CD4-positive, alpha-beta T cell (primary cell): Measurements from ENCODE around the gene PCDH9. TPM values are rescaled to one million over a fixed set of nuclear protein-coding genes. Genes with fewer than 3 reads are reported as not detected.

ENCODE experiments used
- ATAC-seq: fragments of 200-7000 bp; cut with Tn5 transposase; one replicate; pipeline ENCODE4 v1.10.0; 2022; ENCODE audit warnings: mild to moderate bottlenecking; ENCODE audit not compliant: poor library complexity
- CTCF ChIA-PET: fragments of 350-600 bp; sonication (Branson Sonifier 250); formaldehyde crosslinking; loops from one replicate; lab custom pipeline; 2021; ENCODE audit warnings: antibody characterized with exemption, inconsistent platforms; lab: Charles Lee
- POLR2A ChIA-PET: fragments of 350-600 bp; sonication (Branson Sonifier 250); formaldehyde crosslinking; loops from one replicate; lab custom pipeline; 2021; ENCODE audit warnings: antibody characterized with exemption, inconsistent platforms; lab: Charles Lee
- DNase-seq, 14 experiments: peaks; one replicate each; pipeline ENCODE4 v3.0.0-alpha.2; 2013 to 2020; ENCODE audit warnings: mixed read lengths in 2 of 14
- H3K27ac ChIP-seq, 2 donors: one replicate each; pipeline versions ENCODE4 v1.5.1 to v1.7.0; 2013; ENCODE audit warnings: low read length in 2 of 2, low read depth in 1 of 2, mild to moderate bottlenecking in 1 of 2
- H3K27me3 ChIP-seq, 2 experiments: 1 replicate in 1 of 2; 2 replicates in 1 of 2; pipeline versions ENCODE4 v1.6.1 to v1.7.0; 2013; ENCODE audit warnings: low read length in 2 of 2, control low read depth in 1 of 2, mild to moderate bottlenecking in 1 of 2, moderate library complexity in 1 of 2; ENCODE audit not compliant: insufficient read depth in 2 of 2, control insufficient read depth in 1 of 2
- H3K36me3 ChIP-seq: one replicate; pipeline ENCODE4 v1.6.1; 2013; ENCODE audit warnings: low read length, control low read depth; ENCODE audit not compliant: insufficient read depth
- H3K4me1 ChIP-seq: one replicate; pipeline ENCODE4 v1.6.1; 2013; ENCODE audit warnings: low read length, control low read depth; ENCODE audit not compliant: insufficient read depth
- H3K4me3 ChIP-seq: one replicate; pipeline ENCODE4 v1.5.1; 2013; ENCODE audit warnings: mild to moderate bottlenecking, low read length, moderate library complexity
- H3K9me3 ChIP-seq, 2 experiments: 1 replicate in 1 of 2; 2 replicates in 1 of 2; pipeline versions ENCODE4 v1.6.1 to v1.7.0; 2013; ENCODE audit warnings: low read length in 2 of 2, mild to moderate bottlenecking in 2 of 2, control low read depth in 1 of 2, moderate library complexity in 1 of 2; ENCODE audit not compliant: control insufficient read depth in 1 of 2, insufficient read depth in 1 of 2
- H3K27ac Mint-ChIP-seq: one replicate; pipeline ENCODE4 v1.8.0; 2020; ENCODE audit warnings: mixed read lengths
- H3K27me3 Mint-ChIP-seq: one replicate; pipeline ENCODE4 v1.8.0; 2021; ENCODE audit warnings: mixed read lengths
- H3K36me3 Mint-ChIP-seq: one replicate; pipeline ENCODE4 v1.8.0; 2021; ENCODE audit warnings: low read depth, mixed read lengths
- H3K4me1 Mint-ChIP-seq: one replicate; pipeline ENCODE4 v1.8.0; 2021; ENCODE audit warnings: low read depth, mixed read lengths
- H3K4me3 Mint-ChIP-seq: one replicate; pipeline ENCODE4 v1.8.0; 2020; ENCODE audit warnings: mild to moderate bottlenecking, mixed read lengths
- H3K9me3 Mint-ChIP-seq: one replicate; pipeline ENCODE4 v1.8.0; 2020; ENCODE audit warnings: mixed read lengths
- CTCF ChIP-seq: fragments of 200-600 bp; IDR thresholded peaks from one replicate; pipeline ENCODE4 v1.8.0; 2022; ENCODE audit warnings: antibody characterized with exemption, mild to moderate bottlenecking
- intact Hi-C, 2 experiments: fragments of 100-400 bp; cut with DNase I in 1 of 2; cut with micrococcal nuclease in 1 of 2; formaldehyde crosslinking; loops; one replicate each; pipeline versions ENCODE4 v1.15.1 to v1.9.0; 2023 to 2025; cut with DNase I, micrococcal nuclease
- total RNA-seq, 174 experiments: library from RNA in 2 of 174; stranded (reverse) in 2 of 174; gene quantifications; one replicate each; pipeline ENCODE4 v1.2.3 and lab custom pipeline; 2021 to 2026

The PCDH9 gene
- total RNA-seq, 2 experiments from 2014 or later = 0.08 to 0.19 TPM

GRCh38 chr13:66475061-66475460, 755.1 kb downstream of the PCDH9 start:
- Mint-ChIP-seq H3K9me3 (no peaks in the 10 kb centered on the region), H3K27ac (no peak overlapping the region), H3K36me3 (no peaks in the 10 kb centered on the region), H3K27me3 (no peaks in the 10 kb centered on the region), H3K4me1 (no peaks in the 10 kb centered on the region), H3K4me3 (no peak overlapping the region)
- Histone ChIP-seq H3K4me3 (no peak overlapping the region), H3K9me3 (peaks cover 0 to 7% of the 10 kb centered on the region in 2 experiments), H3K27ac (no peak overlapping the region), H3K4me1 (no peaks in the 10 kb centered on the region), H3K36me3 (no peaks in the 10 kb centered on the region), H3K27me3 (no peaks in the 10 kb centered on the region)
- ATAC-seq (no peak), DNase-seq (no peak)
- ChIA-PET CTCF (no interaction called here), POLR2A (no interaction called here)
- TF ChIP-seq CTCF = no peak
- intact Hi-C loops = no loop called here

- intact Hi-C loops = no loop called here
- DNase-seq (no peak), ATAC-seq (no peak)
- CTCF ChIA-PET = no interaction called here
- peaks cover 0 to 4% of the 10 kb centered on the region in 2 experiments for H3K9me3 ChIP-seq
- H3K27me3 ChIP-seq = no peaks in the 10 kb centered on the region
- H3K27ac Mint-ChIP-seq = no peak overlapping the region
- no peaks in the 10 kb centered on the region for H3K4me1 Mint-ChIP-seq
- no peaks in the 10 kb centered on the region for H3K36me3 ChIP-seq
- H3K4me3 Mint-ChIP-seq = no peak overlapping the region
- POLR2A ChIA-PET = no interaction called here
- no peaks in the 10 kb centered on the region for H3K27me3 Mint-ChIP-seq
- H3K27ac ChIP-seq = no peak overlapping the region
- H3K9me3 Mint-ChIP-seq = no peaks in the 10 kb centered on the region
- no peaks in the 10 kb centered on the region for H3K4me1 ChIP-seq
- H3K36me3 Mint-ChIP-seq = no peaks in the 10 kb centered on the region
- TF ChIP-seq CTCF = no peak
- H3K4me3 ChIP-seq = no peak overlapping the region
Measured at GRCh38 chr13:66469745-66470144, 760.4 kb downstream of the PCDH9 start.

- Histone ChIP-seq H3K27ac (no peak overlapping the region), H3K9me3 (peaks cover 0 to 4% of the 10 kb centered on the region in 2 experiments), H3K4me1 (no peaks in the 10 kb centered on the region), H3K36me3 (no peaks in the 10 kb centered on the region), H3K27me3 (no peaks in the 10 kb centered on the region), H3K4me3 (no peak overlapping the region)
- DNase-seq = no peak
- TF ChIP-seq CTCF = no peak
- ATAC-seq = no peak
- intact Hi-C loops = no loop called here
- no peak overlapping the region for H3K27ac Mint-ChIP-seq
- CTCF ChIA-PET = no interaction called here
- H3K27me3 Mint-ChIP-seq = no peaks in the 10 kb centered on the region
- H3K4me3 Mint-ChIP-seq = no peak overlapping the region
- no peaks in the 10 kb centered on the region for H3K36me3 Mint-ChIP-seq
- no peaks in the 10 kb centered on the region for H3K9me3 Mint-ChIP-seq
- POLR2A ChIA-PET = no interaction called here
- no peaks in the 10 kb centered on the region for H3K4me1 Mint-ChIP-seq
Measured at GRCh38 chr13:66468656-66469055, 761.5 kb downstream of the PCDH9 start.
